ENCODE data around the gene CELF2. TPM values are rescaled to one million over a fixed set of nuclear protein-coding genes. Genes with fewer than 3 reads are reported as not detected.

The CELF2 gene
- total RNA-seq, 1 experiment from 2014 or later, result 28.7 TPM

DNA sequence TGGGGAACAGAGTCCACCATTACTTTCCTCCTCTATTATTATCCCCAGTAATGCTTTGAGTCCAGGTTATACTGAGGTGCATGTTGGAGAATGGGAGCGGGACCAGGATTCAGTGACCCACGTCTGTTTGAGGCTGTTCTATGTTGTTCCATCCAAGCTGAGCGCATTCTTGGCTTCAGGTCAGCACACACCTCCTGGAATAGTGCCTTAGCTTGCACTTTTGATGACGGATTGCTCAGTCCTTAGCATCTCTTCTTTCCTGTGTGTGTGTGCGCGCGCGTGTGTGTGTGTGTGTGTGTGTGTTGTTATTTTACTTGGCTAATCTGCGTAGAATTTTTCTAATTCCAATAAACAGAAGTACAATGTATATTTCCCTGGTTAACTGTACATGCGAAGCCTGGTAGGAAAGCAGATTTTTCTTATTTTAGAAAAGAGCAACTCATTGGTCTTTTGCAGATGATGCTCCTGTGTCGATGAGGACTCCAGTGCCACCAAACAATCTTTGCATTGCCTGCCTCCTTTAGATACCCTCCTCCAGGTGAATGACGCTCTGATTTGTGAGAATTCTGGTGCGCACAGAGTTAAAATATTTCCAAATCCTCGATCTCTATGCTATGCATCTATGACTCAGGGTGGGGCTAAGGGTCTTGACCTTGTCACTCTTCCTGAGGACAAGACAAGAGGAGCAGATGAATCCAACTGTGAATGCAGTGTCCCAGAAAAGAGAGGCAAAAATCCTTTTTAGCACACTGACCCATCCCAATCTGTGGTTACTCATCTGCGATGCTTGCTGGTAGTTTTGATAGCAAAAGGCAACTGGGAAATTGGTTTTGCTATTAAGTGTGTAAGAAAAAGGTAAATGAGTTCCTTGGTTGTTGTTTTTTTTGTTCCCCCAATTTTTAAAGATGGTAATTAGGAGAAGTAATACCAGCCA, 13.3 kb upstream of the CELF2 start:
- H3K4me1 ChIP-seq (ENCODE audit: insufficient read depth, low read length), result no peaks in the 10 kb centered on the region; the same call in 1 of the 2 replicates
- H3K79me1 ChIP-seq (ENCODE audit: insufficient read depth, low read depth, low read length, poor library complexity, severe bottlenecking), result no peaks in the 10 kb centered on the region
- no peak overlapping the region for H2BK15ac ChIP-seq (ENCODE audit: low read depth, low read length)
- H3K9me3 ChIP-seq (ENCODE audit: control insufficient read depth, low read depth, low read length), result no peaks in the 10 kb centered on the region
- H3K4me2 ChIP-seq (ENCODE audit: insufficient read depth, insufficient read length, low read length), result no peak overlapping the region
- no peak overlapping the region for H2BK120ac ChIP-seq (ENCODE audit: low read depth, low read length, poor library complexity, severe bottlenecking)
- no peaks in the 10 kb centered on the region for H4K20me1 ChIP-seq (ENCODE audit: control insufficient read depth, insufficient read depth, insufficient read length)
- Mint-ChIP-seq H3K27ac (no peak overlapping the region), H3K4me1 (peaks cover 9 to 15% of the 10 kb centered on the region in 2 experiments), H3K4me3 (no peak overlapping the region), H3K36me3 (ENCODE audit: insufficient read depth in 1 of 3, low read depth in 3 of 3) (no peaks in the 10 kb centered on the region), H3K27me3 (ENCODE audit: low read depth) (no peaks in the 10 kb centered on the region; the same call in 1 of the 2 replicates), H3K9me3 (no peaks in the 10 kb centered on the region)
- no peaks in the 10 kb centered on the region for H3K23me2 ChIP-seq (ENCODE audit: insufficient read length, low read depth, low read length, poor library complexity, severe bottlenecking)
- no CpG with 5 or more reads among the region's 15 CpGs for WGBS (ENCODE audit: extremely low coverage, insufficient read length, low lambda C conversion rate)
- H4K5ac ChIP-seq (ENCODE audit: insufficient read length, low read depth, low read length), result no peak overlapping the region
- H3K56ac ChIP-seq (ENCODE audit: insufficient read length, low read depth, low read length), result no peak overlapping the region
- TF ChIP-seq, protein P1, sequence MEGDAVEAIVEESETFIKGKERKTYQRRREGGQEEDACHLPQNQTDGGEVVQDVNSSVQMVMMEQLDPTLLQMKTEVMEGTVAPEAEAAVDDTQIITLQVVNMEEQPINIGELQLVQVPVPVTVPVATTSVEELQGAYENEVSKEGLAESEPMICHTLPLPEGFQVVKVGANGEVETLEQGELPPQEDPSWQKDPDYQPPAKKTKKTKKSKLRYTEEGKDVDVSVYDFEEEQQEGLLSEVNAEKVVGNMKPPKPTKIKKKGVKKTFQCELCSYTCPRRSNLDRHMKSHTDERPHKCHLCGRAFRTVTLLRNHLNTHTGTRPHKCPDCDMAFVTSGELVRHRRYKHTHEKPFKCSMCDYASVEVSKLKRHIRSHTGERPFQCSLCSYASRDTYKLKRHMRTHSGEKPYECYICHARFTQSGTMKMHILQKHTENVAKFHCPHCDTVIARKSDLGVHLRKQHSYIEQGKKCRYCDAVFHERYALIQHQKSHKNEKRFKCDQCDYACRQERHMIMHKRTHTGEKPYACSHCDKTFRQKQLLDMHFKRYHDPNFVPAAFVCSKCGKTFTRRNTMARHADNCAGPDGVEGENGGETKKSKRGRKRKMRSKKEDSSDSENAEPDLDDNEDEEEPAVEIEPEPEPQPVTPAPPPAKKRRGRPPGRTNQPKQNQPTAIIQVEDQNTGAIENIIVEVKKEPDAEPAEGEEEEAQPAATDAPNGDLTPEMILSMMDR (conservative IDR thresholded peaks at IDR 0.05), result no peak
- H3K9ac ChIP-seq (ENCODE audit: extremely low read depth, insufficient read length, low read length), result no peak overlapping the region
- no peak overlapping the region for H3K18ac ChIP-seq (ENCODE audit: insufficient read length, low read depth, low read length)
- no peak overlapping the region for H2BK12ac ChIP-seq (ENCODE audit: insufficient read length, low read depth, low read length)
- no peak overlapping the region for H4K91ac ChIP-seq (ENCODE audit: insufficient read length, low read depth, low read length)
- no peak overlapping the region for H2AFZ ChIP-seq (ENCODE audit: low read length)
- H2BK5ac ChIP-seq (ENCODE audit: insufficient read length, low read length), result no peak overlapping the region
- H3K27me3 ChIP-seq (ENCODE audit: insufficient read depth, low read length), result no peaks in the 10 kb centered on the region
- no peak overlapping the region for H3K23ac ChIP-seq (ENCODE audit: insufficient read length, low read depth, low read length)
- H3K14ac ChIP-seq (ENCODE audit: insufficient read depth, low read length), result no peak overlapping the region
- no peak overlapping the region for H3K27ac ChIP-seq (ENCODE audit: insufficient read length, low read depth, low read length)
- H4K8ac ChIP-seq (replicated peaks; ENCODE audit: insufficient read length, low read depth, low read length), result no peak overlapping the region
- H2AK5ac ChIP-seq (ENCODE audit: insufficient read length, low read length), result no peak overlapping the region
- H3K4ac ChIP-seq (ENCODE audit: low read depth, low read length), result no peak overlapping the region
- no peak for DNase-seq
- H3T11ph ChIP-seq (ENCODE audit: low read length), result no peak overlapping the region
- no peaks in the 10 kb centered on the region for H3K79me2 ChIP-seq (ENCODE audit: insufficient read depth, low read length)
- no peak overlapping the region for H2BK20ac ChIP-seq (ENCODE audit: low read depth, low read length, poor library complexity, severe bottlenecking)
